ENCODE results near the gene C2orf66.

C2orf66 gene

DNA sequence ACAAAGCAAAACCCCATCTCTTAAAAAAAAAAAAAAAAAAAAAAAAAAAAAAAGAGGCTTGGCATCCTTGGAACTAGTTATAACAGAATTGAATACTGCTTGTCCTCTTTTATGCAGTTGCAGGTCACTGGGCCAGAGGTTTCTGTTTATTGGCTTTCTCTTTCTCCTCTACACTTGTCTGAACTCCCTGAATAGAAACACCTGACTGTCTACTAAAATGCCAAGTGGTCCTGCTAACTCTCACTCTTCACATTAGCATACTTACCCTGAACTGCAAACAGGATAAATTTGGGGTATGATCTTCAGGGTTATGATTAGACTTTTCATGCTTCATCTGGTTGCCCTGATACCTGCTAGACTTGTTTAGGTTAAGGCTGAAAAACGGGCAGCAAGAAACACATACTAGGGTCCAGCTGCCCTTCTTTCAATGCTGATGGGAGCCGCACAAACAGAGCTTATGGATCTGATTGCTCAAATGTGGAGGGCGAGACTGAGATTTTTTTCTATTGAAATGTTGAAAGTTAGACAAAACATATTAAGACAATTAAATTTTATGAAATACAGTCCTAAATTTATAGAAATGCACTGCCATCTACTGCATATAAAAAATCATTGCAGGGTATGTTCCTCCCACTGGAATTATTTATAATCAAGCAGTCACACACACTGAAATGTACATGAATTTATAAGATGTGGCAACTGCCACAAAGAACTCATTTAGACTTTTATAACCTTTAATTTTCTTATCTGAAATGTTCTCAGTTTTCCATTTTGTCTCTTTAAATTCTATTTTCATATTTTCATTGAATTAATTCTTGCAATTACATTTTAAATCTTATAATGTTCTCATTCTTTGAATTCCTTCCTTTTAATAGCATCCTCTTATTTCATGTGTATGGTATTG lies 50.4 kb downstream of the C2orf66 start:
- no peak for DNase-seq (ENCODE audit: low read depth)

Measured in stimulated activated CD8-positive, alpha-beta memory T cell treated with anti-CD3 and anti-CD28 coated beads, Interleukin-12 subunit alpha, Interleukin-12 subunit beta, amount 100 ng/mL, for 4 hours (primary cell).